Activated effector memory CD4-positive, alpha-beta T cell treated with anti-CD3 and anti-CD28 coated beads, Interleukin-2, amount 50 U/mL, for 16 hours (primary cell): ENCODE measurements around the gene GNGT2.

Experiments used
- DNase-seq: peaks from one replicate; pipeline ENCODE4 v3.0.0-alpha.2; 2020

GNGT2 gene

DNA sequence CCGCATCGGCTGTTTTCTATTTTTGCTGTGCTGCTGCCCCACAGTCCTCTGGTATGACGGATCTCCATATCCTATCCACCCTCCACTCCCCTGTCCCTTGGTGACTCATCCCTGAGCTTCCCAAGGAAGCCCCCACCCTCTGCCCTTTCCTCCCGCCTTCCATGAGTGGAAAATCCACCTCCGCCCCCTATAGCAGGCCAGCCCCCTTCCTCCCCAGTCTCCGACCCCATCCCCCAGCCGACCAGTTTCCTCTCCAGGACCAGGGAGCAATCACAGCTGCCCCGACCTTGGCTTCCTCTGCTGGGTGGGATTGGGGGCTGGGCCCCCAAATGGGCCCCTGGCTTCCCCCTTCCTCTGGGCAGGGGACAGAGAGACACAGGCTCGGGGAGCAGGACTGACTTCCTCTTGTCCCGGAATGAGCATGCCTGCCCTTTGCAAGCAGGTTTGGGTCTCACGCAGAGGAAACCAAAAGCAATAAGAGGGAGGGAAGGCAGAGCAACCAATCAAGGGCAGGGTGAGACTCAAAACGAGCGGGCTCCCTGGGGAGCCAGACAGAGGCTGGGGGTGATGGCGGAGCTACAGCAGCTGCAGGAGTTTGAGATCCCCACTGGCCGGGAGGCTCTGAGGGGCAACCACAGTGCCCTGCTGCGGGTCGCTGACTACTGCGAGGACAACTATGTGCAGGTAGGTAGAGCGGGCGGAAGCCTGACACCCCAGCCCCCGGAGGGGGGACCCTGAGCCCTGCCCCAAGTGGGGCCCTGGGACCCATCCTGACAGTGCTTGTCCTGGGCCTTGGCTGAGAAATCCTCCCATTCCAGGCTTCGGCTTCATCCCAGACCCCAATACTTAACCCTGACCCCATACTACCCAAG is at the start of gene GNGT2, which contains the start of gene ABI3:
TSS of gene GNGT2 (minus strand) at position 417 of the 872 bp plus-strand sequence. CDS start 3,152 bp downstream, outside the sequence.
TSS of gene ABI3 (plus strand) at position 550 of the 872 bp plus-strand sequence. CDS start at position 568, 18 bp downstream.
- DNase-seq = peak; percentile 85

DNA sequence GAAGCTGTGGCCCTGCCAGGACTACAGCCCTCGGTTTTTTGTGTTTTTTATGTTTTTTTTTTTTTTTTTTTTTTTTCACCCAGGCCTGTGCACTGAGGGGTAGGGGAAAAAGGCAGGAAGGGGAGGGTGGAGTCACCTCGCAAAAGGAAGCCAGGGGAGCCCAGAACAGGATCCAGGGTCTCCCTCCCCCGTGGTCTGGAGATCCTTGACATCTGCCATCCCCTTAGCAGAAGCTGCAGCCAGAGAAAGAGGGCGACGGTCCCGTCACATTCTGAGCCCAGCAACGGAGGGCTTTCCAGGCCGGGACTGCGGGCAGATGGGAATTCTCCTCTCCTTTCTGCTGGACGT is 49.3 kb upstream of the GNGT2 start:
- DNase-seq = no peak

GRCh38 chr17:49258394-49258793 is 48.0 kb upstream of the GNGT2 start:
- DNase-seq = no peak

- DNase-seq = no peak
Observed at GRCh38 chr17:49255125-49255524, 44.8 kb upstream of the GNGT2 start.

DNA sequence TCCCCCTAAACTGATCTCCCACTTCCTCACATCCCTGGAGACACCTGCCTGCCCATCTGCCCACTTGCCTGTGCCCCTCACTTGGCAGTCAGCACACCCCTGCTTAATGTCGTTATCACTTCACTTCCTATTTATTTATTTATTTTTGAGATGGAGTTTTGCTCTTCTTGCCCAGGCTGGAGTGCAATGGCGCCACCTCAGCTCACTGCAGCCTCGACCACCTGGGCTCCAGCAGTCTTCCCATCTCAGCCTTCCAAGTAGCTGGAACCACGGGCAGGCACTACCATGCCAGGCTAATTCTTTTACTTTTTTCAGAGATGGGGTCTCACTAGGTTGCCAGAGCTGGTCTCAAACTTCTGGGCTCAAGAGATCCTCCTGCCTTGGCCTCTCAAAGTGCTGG is 43.7 kb upstream of the GNGT2 start:
- no peak for DNase-seq

GRCh38 chr17:49252148-49252695 is 41.8 kb upstream of the GNGT2 start:
- no peak for DNase-seq

GRCh38 chr17:49249890-49250522 is 39.6 kb upstream of the GNGT2 start:
- no peak for DNase-seq

- no peak for DNase-seq
Observed at GRCh38 chr17:49249292-49249794, 39.0 kb upstream of the GNGT2 start.

DNA sequence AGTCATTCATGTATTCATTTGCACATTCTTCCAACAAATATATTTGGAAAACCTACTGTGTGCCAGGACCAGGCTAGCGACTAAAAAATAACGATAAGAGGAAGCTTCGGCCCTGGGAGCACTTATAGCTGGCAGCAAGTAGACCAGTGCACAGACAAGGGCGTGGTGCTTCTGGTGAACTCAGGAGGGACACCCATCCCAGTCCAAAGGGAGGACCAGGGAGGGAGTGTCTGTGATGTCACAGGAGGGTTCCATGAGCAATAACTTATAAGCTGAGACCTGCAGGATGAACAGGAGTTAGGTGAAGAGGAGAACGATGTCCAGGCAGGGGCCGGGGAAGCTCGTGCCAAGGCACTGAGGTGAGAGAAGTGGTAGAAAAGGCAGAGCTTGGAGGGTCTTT is 37.6 kb upstream of the GNGT2 start:
- no peak for DNase-seq

DNA sequence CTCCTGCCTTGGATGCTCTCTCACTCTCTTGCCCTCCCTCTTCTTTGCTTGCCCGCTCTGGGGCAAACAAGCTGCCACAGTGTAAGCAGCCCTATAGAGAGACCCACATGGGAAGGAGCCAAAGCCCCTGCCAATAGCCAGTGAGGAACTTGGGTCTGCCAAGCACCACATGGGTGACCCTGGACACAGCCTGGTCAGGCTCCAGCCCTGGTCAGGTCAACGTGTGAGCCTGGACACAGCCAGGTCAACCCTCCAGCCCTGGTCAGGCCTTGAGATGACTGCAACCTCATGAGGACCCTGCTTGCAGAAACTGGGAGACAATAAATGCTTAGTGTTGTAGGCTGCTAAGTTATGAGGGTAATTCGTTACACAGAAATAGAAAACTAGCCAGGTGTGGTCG is 34.5 kb upstream of the GNGT2 start:
- no peak for DNase-seq

DNA sequence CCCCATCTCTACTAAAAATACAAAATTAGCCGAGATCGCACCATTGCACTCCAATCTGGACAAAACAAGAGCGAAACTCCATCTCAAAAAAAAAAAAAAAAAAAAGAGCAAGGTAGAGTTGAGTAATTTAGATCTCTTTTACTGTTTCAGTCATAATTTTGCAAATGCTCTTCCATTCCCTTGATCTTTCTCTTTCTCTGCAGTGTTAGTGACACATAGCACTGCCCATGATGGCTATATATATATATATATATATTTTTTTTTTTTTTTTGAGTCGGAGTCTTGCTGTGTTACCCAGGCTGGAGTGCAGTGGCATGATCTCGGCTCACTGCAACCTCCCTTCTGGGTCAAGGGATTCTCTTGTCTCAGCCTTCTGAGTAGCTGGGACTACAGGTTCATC is 32.4 kb upstream of the GNGT2 start:
- DNase-seq = no peak

- no peak for DNase-seq
Observed at GRCh38 chr17:49241692-49242397, 31.5 kb upstream of the GNGT2 start.

- no peak for DNase-seq
Observed at GRCh38 chr17:49241040-49241439, 30.7 kb upstream of the GNGT2 start.

DNA sequence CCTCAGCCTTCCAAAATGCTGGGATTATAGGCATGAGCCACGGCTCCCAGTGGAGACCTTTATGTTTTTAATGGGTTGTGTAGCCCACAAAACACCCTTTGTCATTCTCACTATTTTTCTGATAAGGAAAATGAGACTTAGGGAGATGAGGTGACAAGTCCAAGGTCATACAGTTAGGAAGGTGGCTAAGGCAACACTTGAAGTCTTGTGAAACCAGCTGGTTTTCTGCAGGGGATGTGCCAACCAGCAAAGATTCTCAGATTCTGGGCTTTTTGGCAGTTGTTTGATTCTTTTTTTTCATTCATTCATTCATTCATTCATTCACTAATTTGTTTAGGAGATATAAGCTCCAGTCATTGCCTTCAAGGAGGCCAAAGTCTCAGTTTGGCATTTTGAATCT is 30.2 kb upstream of the GNGT2 start:
- no peak for DNase-seq

DNA sequence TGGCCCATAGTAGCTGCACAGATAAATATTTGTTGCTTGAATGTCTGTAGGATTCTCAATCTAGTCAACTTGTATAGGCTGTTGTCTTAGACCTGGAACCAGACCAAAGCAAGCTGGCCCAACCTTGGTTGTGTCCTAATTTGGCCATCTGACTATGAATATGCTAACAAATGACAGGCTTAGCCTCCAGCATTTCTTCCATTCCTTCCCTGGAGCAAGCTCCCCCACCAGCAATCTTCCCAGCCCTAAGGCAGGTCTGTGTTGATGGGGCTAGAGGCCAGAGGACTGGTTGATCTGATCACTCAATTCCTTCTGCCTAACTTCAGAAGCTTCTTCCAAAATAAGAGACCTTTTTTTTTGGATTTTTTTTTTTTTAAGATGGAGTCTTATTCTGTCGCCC is 29.6 kb upstream of the GNGT2 start:
- DNase-seq = no peak

DNA sequence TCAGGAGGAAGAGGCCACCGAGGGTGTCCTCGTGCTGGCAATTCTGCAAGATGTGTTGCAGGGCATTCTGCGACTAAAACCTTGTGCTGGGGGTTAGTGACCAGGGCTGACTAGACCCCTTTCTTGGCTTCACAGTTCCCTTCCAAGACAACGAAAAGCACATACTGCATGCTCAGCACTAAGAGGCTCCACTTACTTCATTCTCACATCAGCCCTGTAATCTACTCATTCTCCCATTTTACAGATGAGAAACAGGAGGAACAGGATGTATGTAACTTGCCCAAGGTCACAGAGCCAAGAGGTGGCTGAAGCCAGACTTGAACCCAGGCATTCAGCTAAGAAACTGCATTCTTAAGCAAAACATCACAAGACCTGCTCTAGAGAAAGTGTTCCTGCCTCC is 25.5 kb upstream of the GNGT2 start:
- DNase-seq = no peak

GRCh38 chr17:49234509-49235080 is 24.2 kb upstream of the GNGT2 start:
- DNase-seq = no peak

DNA sequence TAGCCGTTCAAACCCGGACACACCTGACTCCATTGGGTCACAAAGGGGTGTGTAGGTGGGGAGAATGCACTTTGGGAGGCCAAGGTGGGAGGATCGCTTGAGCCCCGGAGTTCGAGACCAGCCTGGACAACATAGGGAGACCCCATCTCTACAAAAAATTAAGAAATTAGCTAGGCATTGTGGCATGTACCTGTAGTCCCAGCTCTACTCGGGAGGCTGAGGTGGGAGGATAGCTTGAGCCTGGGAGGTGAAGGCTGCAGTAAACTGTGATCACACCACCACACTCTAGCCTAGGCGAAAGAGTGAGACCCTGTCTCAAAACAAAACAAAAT is 21.2 kb upstream of the GNGT2 start:
- no peak for DNase-seq

- peak; percentile 94 for DNase-seq
Observed at GRCh38 chr17:49230636-49231562, 20.5 kb upstream of the GNGT2 start, which contains the start of gene PHOSPHO1. TSS of gene PHOSPHO1 (minus strand) at chr17:49230787. CDS start at chr17:49226691, 4,096 bp downstream.

DNA sequence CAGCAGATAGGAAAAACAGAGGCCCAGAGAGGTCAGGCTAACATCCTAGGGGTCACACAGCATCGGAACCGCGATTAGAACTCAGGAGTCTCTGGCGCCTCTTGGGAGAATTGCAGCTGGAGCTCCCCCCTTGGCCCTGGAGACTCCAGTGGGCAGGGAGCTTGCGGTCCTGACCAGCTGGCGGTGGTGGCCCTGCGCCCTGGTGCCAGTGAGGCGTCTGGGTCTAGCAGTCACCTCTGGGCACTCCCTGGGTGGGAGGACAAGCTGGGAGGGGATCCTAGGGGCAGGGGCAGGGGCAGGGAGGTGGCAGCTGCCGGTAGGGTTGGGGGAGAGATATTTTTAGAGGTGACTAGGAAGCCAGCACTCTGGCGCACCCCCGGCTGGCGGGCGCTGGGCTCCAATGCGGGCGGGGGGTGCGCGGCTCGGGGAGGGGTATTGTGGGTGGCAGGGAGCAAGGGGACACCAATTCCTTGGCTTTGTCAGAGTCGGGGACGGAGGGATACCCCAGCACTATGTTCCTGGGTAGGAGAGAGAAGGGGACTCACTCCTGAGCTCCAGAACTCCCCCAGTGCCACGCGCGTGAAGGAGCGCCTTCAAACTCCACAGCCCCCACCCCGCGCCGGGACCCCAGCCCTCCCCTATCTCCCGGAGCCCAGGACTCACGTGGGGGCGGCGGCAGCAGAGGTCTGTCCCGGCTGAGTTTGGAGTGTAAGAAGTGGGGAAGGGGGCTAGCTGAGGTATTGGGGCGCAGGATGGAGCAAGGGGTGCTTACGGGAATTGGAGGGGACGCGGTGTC is 19.6 kb upstream of the GNGT2 start:
- DNase-seq = no peak
